HG02763 (cell line): Measurements from ENCODE around the gene KCNJ16.
"Not testable (repeated sequence)": the region's sequence is repeated elsewhere in the genome, so short reads cannot be mapped to it uniquely, and the experiment has no call there.

Source experiments
- ATAC-seq: cut with Tn5 transposase; IDR thresholded peaks from one replicate; pipeline ENCODE4 v1.9.1; 2021; ENCODE audit warnings: mild to moderate bottlenecking, moderate library complexity; ENCODE audit not compliant: unreplicated experiment

The KCNJ16 gene

GRCh38 chr17:70074956-70075355 is at the start of gene KCNJ16:
Gene KCNJ16 (plus strand): TSS chr17:70075225. CDS start chr17:70132088, 56,863 bp downstream.
- no peak for ATAC-seq

GRCh38 chr17:70028397-70028796 is 46.6 kb upstream of the KCNJ16 start:
- ATAC-seq: no peak

DNA sequence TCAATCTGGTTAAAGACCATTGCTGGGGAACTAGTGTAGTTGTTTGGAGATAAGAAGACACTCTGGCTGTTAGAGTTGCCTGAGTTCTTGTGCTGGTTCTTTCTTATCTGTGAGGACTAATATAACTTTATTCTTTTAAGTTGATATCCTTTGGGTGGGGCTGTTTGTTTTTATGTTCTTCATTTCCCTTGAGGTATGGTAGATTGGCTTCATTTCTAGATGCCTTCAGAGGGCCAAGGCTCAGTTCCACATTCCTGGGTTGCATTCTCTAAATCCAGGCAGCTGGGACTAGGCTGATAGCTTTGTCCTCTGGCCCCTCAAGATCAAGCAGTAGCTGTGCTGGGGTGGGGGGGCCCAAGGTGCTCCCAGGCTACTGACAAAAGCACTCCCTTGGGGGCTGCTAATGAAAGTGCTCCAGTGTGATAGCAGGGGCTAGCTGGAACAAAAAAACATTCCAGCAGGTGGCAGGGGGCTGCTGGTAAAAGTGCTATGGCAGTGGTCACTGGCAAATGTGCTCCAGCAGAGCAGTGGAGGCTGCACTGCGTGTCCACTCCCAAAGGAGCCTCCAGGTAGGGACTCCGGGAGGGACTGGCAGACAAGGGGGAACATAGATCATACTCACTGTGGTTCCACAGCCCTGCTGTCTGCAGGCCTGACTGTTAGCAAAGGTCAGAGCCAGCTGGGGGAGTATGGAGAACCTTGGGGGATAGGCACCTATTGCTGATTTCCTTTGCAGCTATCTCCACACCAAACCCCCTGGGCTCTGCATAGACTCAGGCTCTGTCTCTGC is 45.9 kb upstream of the KCNJ16 start:
- no peak for ATAC-seq

DNA sequence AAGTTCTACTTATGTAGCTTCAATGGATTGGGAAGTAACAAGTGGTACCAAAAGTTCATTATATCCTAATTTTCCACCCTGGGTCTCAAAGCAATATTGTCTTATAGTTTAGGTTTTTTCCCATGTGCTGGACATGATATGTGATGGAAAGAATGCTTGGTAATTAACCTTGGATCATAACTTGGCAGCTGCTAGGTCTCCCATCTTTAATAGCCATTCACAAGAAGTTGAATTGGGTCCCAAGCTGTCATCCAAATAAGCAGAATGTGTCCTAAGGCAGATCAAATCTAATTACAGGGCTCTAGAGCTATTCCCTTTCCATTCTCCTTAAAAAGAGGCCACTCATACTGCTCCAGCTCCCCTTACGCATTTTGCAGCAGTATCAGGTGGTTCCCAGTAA is 44.7 kb upstream of the KCNJ16 start:
- no peak for ATAC-seq

GRCh38 chr17:70031341-70031740 is 43.7 kb upstream of the KCNJ16 start:
- no peak for ATAC-seq

- ATAC-seq: no peak
These were observed 41.9 kb upstream of the KCNJ16 start for GRCh38 chr17:70033165-70033564.

- ATAC-seq: no peak
These were observed 40.9 kb upstream of the KCNJ16 start for GRCh38 chr17:70034158-70034557.

DNA sequence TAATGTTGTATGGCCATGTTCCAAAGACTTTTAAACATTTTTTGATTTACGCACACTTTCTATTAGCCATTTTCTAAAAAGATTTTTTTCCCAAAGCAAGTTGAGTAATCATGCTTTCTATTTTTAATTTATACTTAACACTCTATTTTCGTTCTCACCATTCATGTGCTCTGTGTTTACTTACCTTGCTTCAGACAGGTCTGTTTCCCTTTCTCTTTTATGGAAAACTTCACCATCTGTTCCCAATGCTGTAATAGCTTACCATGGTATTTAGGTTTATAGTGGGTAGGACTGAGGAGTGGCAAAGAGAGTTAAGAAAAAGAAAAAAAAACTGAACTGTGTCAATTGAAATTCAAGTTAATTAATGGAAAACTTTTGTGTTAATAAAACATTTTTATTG is 37.5 kb upstream of the KCNJ16 start:
- ATAC-seq: no peak

DNA sequence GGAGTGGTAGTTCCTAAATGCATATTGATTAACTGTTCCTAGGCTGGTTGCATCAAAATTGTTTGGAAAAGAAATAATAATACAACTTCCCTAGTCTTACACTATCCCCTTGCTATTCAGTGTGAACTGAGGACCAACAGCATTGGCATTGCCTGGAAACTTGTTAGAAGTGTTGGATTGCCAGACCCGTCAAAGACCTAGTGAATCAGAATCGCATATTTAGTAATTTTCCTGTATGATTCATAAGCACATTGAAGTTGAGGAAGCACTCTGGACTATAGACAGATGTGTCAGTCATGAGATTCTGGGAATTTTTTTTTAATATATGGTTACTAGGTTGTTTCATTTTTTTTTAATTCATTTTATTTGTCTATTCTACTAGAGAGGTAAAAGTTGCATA is 34.7 kb upstream of the KCNJ16 start:
- no peak for ATAC-seq

GRCh38 chr17:70041061-70041460 is 34.0 kb upstream of the KCNJ16 start:
- no peak for ATAC-seq

DNA sequence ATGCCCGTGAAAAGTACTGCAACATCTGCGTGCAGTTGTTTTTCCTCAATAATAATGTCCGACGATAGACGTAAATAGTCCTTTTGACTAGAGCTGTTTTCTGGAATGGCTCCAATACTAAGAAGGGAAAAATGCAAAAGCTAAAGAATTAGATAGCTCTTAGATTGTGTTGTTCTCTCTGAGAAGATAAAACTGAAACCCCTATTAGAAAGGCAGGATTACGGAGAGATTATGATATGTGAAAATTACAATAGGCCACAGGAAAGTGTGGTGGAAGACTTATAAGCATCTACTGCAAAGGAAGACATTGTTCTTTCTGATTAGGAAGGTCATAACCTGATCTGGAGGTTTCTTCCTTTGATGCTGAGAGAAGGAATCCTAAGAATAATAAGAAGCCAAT is 33.5 kb upstream of the KCNJ16 start:
- ATAC-seq: no peak

DNA sequence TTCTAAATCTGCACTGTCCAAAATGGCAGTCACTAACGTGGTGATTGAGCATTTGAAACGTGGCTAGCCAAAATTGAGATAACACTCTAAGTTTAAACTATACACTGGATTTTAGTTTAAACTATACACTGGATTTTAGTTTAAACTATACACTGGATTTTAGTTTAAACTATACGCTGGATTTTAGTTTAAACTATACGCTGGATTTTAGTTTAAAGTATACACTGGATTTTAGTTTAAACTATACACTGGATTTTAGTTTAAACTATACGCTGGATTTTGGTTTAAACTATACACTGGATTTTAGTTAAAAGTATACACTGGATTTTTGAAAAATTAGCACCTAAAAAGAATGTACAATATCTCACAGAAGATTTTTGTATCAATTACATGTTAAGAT is 29.2 kb upstream of the KCNJ16 start:
- ATAC-seq: not testable (repeated sequence)

- ATAC-seq: no peak
These were observed 27.2 kb upstream of the KCNJ16 start for GRCh38 chr17:70047619-70048419.

DNA sequence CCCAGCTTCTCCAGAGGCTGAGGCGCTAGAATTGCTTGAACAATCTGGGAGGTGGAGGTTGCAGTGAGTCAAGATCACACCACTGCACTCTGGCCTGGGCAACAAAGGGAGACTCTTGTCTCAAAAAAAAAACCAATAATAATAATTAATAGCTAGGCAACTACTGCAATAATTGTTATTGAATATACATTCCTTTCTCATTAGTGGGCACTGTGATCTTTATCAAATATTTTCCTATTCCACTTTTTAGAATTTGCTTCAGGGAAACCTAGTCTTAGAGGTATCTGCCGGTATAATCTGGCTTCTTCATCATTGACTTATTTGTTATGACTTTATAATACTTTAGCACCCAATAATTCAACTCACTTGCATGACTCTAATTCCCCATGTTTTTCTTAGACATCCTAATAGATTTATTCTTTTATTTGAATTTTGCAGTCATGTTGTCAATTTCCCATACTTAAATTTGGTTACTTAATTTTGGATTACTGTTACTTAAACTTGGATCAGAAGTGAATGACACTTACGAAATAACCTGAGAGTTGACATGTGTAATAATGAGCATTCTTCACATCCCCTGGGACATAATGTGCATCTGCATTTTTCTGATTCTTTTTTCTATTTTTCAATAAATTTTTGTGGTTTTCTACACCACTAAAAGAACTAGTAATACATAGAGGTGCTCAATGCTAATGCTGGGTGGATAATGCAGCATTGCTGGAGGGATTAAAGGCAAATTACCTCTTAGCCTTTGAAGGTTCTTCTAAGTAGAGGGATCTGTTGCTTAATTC is 25.0 kb upstream of the KCNJ16 start:
- no peak for ATAC-seq

DNA sequence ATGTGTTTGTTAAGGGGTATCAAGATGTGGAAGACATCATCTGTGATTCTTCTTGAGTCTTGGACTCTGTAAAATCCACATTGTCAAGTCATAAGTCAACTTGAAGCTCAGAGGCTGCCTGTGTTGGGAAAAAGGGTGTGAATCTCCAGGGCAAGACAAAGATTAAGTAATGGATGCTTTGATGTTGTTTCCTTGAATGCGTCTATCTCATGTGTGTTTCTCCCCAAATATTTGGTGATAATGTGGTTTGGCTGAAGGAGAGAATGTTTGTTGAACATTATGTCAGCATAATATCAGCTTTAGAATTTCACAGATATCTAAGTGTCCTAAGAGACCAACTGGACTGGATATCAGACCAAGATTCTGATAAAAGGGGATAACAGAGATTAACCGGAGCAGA is 24.1 kb upstream of the KCNJ16 start:
- no peak for ATAC-seq

GRCh38 chr17:70053241-70054234 is 21.5 kb upstream of the KCNJ16 start:
- no peak for ATAC-seq

GRCh38 chr17:70055000-70055399 is 20.0 kb upstream of the KCNJ16 start:
- ATAC-seq: no peak

- ATAC-seq: no peak
These were observed 16.0 kb upstream of the KCNJ16 start for GRCh38 chr17:70059071-70059470.

DNA sequence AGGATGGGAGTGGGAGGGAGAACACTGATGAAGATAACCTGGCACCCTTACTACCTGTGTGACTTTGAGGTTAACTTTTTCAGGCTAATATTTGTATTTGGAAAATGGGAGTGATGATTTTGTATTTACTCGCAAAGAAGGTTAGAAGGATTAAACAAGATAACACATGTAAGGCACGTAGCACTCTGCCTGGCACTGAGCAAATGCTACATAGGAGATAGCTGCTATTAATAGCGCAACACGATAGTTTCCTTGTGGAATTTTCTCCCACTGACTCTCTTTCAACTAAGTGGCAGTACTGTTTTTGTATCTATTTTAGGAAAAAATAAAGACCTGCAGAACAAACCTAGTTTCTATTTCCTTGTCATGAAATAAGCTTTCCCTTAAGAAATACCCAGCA is 15.4 kb upstream of the KCNJ16 start:
- no peak for ATAC-seq

GRCh38 chr17:70060415-70060814 is 14.6 kb upstream of the KCNJ16 start:
- no peak for ATAC-seq
